Stimulated activated memory B cell treated with anti-CD40 and anti-IgM and Interleukin-4, amounts not matched to agents 10 μg/mL and 1 μg/mL and 100 μg/mL, for 72 hours (primary cell): ENCODE data around the gene KRTAP12-4.
"Not testable (repeated sequence)": the region's sequence is repeated elsewhere in the genome, so short reads cannot be mapped to it uniquely, and the experiment has no call there.

ENCODE experiments used
- ATAC-seq: fragments of 150-1000 bp; cut with Tn5 transposase; 2 replicates; pipeline ENCODE4 v1.10.0; 2021
- H3K27ac Mint-ChIP-seq: one replicate; pipeline ENCODE4 v1.8.0; 2022; ENCODE audit warnings: mild to moderate bottlenecking, mixed read lengths
- H3K27me3 Mint-ChIP-seq: one replicate; pipeline ENCODE4 v1.8.0; 2022; ENCODE audit warnings: mixed read lengths
- H3K36me3 Mint-ChIP-seq: one replicate; pipeline ENCODE4 v1.8.0; 2022; ENCODE audit warnings: mixed read lengths
- H3K4me1 Mint-ChIP-seq: one replicate; pipeline ENCODE4 v1.8.0; 2022; ENCODE audit warnings: mixed read lengths
- H3K4me3 Mint-ChIP-seq: one replicate; pipeline ENCODE4 v1.8.0; 2022; ENCODE audit warnings: mild to moderate bottlenecking, moderate library complexity, mixed read lengths
- H3K9me3 Mint-ChIP-seq: one replicate; pipeline ENCODE4 v1.8.0; 2022; ENCODE audit warnings: mixed read lengths

KRTAP12-4 gene

GRCh38 chr21:44615911-44616590 lies 38.4 kb downstream of the KRTAP12-4 start:
- Mint-ChIP-seq H3K4me1 (peaks cover 14% of the 10 kb centered on the region), H3K27me3 (peaks cover 41% of the 10 kb centered on the region), H3K36me3 (peaks cover 39% of the 10 kb centered on the region), H3K27ac (no peak overlapping the region), H3K4me3 (no peak overlapping the region), H3K9me3 (peaks cover 33% of the 10 kb centered on the region)
- ATAC-seq: no peak

GRCh38 chr21:44615466-44615865 lies 39.0 kb downstream of the KRTAP12-4 start:
- ATAC-seq: no peak
- H3K9me3 Mint-ChIP-seq: peaks cover 32% of the 10 kb centered on the region
- no peak overlapping the region for H3K27ac Mint-ChIP-seq
- peaks cover 14% of the 10 kb centered on the region for H3K4me1 Mint-ChIP-seq
- peaks cover 41% of the 10 kb centered on the region for H3K27me3 Mint-ChIP-seq
- H3K36me3 Mint-ChIP-seq: peaks cover 34% of the 10 kb centered on the region
- H3K4me3 Mint-ChIP-seq: no peak overlapping the region

GRCh38 chr21:44614961-44615391 lies 39.5 kb downstream of the KRTAP12-4 start:
- peaks cover 30% of the 10 kb centered on the region for H3K36me3 Mint-ChIP-seq
- H3K9me3 Mint-ChIP-seq: peaks cover 30% of the 10 kb centered on the region
- H3K4me3 Mint-ChIP-seq: no peak overlapping the region
- H3K27me3 Mint-ChIP-seq: peaks cover 41% of the 10 kb centered on the region
- peaks cover 14% of the 10 kb centered on the region for H3K4me1 Mint-ChIP-seq
- no peak overlapping the region for H3K27ac Mint-ChIP-seq
- no peak for ATAC-seq

GRCh38 chr21:44614161-44614631 lies 40.3 kb downstream of the KRTAP12-4 start:
- H3K27ac Mint-ChIP-seq: peak overlapping the region; percentile 45
- H3K27me3 Mint-ChIP-seq: peaks cover 41% of the 10 kb centered on the region

GRCh38 chr21:44613386-44614155 lies 40.9 kb downstream of the KRTAP12-4 start:
- Mint-ChIP-seq H3K36me3 (peaks cover 29% of the 10 kb centered on the region), H3K9me3 (peaks cover 33% of the 10 kb centered on the region), H3K4me1 (peaks cover 5% of the 10 kb centered on the region), H3K27ac (peak overlapping the region; percentile 45), H3K27me3 (peaks cover 41% of the 10 kb centered on the region), H3K4me3 (no peak overlapping the region)
- no peak for ATAC-seq

More at GRCh38 chr21:44614161-44614631, 40.3 kb downstream of the KRTAP12-4 start:
- ATAC-seq: no peak
- Mint-ChIP-seq H3K36me3 (peaks cover 29% of the 10 kb centered on the region), H3K4me3 (no peak overlapping the region), H3K9me3 (peaks cover 30% of the 10 kb centered on the region), H3K4me1 (peaks cover 11% of the 10 kb centered on the region)

- Mint-ChIP-seq H3K9me3 (peaks cover 31% of the 10 kb centered on the region), H3K4me1 (no peaks in the 10 kb centered on the region), H3K27me3 (peaks cover 41% of the 10 kb centered on the region), H3K36me3 (peaks cover 28% of the 10 kb centered on the region), H3K27ac (no peak overlapping the region), H3K4me3 (no peak overlapping the region)
- no peak for ATAC-seq
These were observed 41.7 kb downstream of the KRTAP12-4 start for GRCh38 chr21:44612669-44613229.

GRCh38 chr21:44612029-44612486 lies 42.4 kb downstream of the KRTAP12-4 start, which contains the start of gene KRTAP10-8:
Gene KRTAP10-8 (plus strand): TSS chr21:44612079. CDS start chr21:44612101, 22 bp downstream.
- Mint-ChIP-seq H3K27me3 (peaks cover 42% of the 10 kb centered on the region), H3K4me1 (no peaks in the 10 kb centered on the region), H3K27ac (no peak within 1 kb of the TSS), H3K9me3 (peaks cover 31% of the 10 kb centered on the region), H3K4me3 (no peak within 1 kb of the TSS), H3K36me3 (peaks cover 28% of the 10 kb centered on the region)
- no peak for ATAC-seq

- H3K36me3 Mint-ChIP-seq: peaks cover 28% of the 10 kb centered on the region
- H3K4me3 Mint-ChIP-seq: no peak overlapping the region
- H3K27me3 Mint-ChIP-seq: peaks cover 45% of the 10 kb centered on the region
- H3K9me3 Mint-ChIP-seq: peaks cover 32% of the 10 kb centered on the region
- no peaks in the 10 kb centered on the region for H3K4me1 Mint-ChIP-seq
- no peak overlapping the region for H3K27ac Mint-ChIP-seq
- ATAC-seq: no peak
These were observed 42.9 kb downstream of the KRTAP12-4 start for GRCh38 chr21:44611551-44611950.

GRCh38 chr21:44610157-44610843 lies 44.2 kb downstream of the KRTAP12-4 start:
- not testable (repeated sequence) for H3K27ac Mint-ChIP-seq, H3K4me3 Mint-ChIP-seq, H3K4me1 Mint-ChIP-seq, ATAC-seq
- Mint-ChIP-seq H3K36me3 (peaks cover 28% of the 10 kb centered on the region), H3K27me3 (peaks cover 43% of the 10 kb centered on the region), H3K9me3 (peaks cover 34% of the 10 kb centered on the region)

- Mint-ChIP-seq H3K27ac (no peak overlapping the region), H3K4me3 (no peak overlapping the region), H3K9me3 (peaks cover 34% of the 10 kb centered on the region), H3K36me3 (peaks cover 28% of the 10 kb centered on the region), H3K27me3 (peaks cover 45% of the 10 kb centered on the region), H3K4me1 (no peaks in the 10 kb centered on the region)
- no peak for ATAC-seq
These were observed 45.3 kb downstream of the KRTAP12-4 start for GRCh38 chr21:44609193-44609592.

- Mint-ChIP-seq H3K27ac (no peak overlapping the region), H3K27me3 (peaks cover 49% of the 10 kb centered on the region), H3K4me1 (no peaks in the 10 kb centered on the region), H3K4me3 (no peak overlapping the region), H3K36me3 (peaks cover 15% of the 10 kb centered on the region), H3K9me3 (peaks cover 21% of the 10 kb centered on the region)
- ATAC-seq: no peak
These were observed 48.0 kb downstream of the KRTAP12-4 start for GRCh38 chr21:44606495-44606894.
